ENCODE data around the gene KRT83. TPM values are rescaled to one million over a fixed set of nuclear protein-coding genes. Genes with fewer than 3 reads are reported as not detected.

The KRT83 gene
- total RNA-seq, 1 donor from 2014 or later: not detected

DNA sequence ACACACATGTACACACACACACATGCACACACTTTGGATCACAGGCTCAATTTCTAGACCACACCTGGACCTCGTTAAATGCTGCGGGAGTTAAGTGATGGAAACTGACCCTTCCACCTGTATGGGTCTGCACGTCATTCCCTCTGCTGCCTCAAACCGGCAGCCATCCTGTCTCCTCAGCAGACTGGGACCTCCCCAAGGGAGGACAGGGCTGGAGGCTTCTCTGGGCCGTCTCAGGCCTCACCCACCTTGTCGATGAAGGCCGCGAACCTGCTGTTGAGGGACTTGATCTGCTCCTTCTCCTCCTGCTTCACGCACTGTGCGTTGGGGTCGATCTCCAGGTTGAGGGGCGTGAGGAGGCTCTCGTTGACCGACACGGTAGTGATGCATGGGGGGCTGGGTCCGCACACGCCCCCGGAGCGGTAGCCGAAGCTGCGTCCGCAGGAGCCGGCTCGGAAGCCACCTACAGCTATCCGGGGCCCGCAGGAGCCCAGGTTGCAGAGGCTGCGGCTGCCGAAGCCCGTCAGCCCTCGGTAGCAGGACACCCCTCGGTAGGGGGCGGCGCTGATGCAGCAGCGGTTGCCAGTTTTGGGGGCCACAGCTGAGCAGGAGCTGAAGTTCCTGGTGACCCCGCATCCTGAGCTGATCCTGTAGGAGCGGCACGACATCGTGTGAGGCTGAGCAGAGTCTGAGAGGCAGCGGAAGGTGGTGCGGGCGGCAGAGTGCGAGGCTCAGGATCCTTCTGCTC lies 45.7 kb upstream of the KRT83 start, which contains the start of gene KRT85:
KRT85 (minus strand) TSS at position 744 of the 748 bp plus-strand sequence; CDS start at position 668, 76 bp downstream.
- Histone ChIP-seq H3K27me3 (no peaks in the 10 kb centered on the region), H3K4me3 (no peak within 1 kb of the TSS), H3K27ac (no peak within 1 kb of the TSS), H3K36me3 (no peaks in the 10 kb centered on the region), H3K9me3 (no peaks in the 10 kb centered on the region), H3K4me1 (peaks cover 14% of the 10 kb centered on the region)
- no peak for DNase-seq (ENCODE audit: extremely low spot score in 2 of 2)
- intact Hi-C loops (cut with DNase I): no loop called here
- TF ChIP-seq POLR2AphosphoS5 (IDR thresholded peaks at IDR 0.05; ENCODE audit: insufficient read depth in 1 of 2, low read depth in 1 of 2) (no peak), POLR2A (IDR thresholded peaks at IDR 0.05) (no peak)
- TF ChIP-seq, protein P1, sequence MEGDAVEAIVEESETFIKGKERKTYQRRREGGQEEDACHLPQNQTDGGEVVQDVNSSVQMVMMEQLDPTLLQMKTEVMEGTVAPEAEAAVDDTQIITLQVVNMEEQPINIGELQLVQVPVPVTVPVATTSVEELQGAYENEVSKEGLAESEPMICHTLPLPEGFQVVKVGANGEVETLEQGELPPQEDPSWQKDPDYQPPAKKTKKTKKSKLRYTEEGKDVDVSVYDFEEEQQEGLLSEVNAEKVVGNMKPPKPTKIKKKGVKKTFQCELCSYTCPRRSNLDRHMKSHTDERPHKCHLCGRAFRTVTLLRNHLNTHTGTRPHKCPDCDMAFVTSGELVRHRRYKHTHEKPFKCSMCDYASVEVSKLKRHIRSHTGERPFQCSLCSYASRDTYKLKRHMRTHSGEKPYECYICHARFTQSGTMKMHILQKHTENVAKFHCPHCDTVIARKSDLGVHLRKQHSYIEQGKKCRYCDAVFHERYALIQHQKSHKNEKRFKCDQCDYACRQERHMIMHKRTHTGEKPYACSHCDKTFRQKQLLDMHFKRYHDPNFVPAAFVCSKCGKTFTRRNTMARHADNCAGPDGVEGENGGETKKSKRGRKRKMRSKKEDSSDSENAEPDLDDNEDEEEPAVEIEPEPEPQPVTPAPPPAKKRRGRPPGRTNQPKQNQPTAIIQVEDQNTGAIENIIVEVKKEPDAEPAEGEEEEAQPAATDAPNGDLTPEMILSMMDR (IDR thresholded peaks at IDR 0.05): no peak

GRCh38 chr12:52364901-52365489 lies 43.8 kb upstream of the KRT83 start:
- intact Hi-C loops (cut with DNase I): no loop called here
- Histone ChIP-seq H3K27ac (no peak overlapping the region), H3K9me3 (no peaks in the 10 kb centered on the region), H3K4me1 (no peaks in the 10 kb centered on the region), H3K36me3 (no peaks in the 10 kb centered on the region), H3K27me3 (no peaks in the 10 kb centered on the region), H3K4me3 (no peak overlapping the region)
- TF ChIP-seq, protein P1 (IDR thresholded peaks at IDR 0.05): no peak
- no peak for TF ChIP-seq POLR2AphosphoS5 (IDR thresholded peaks at IDR 0.05; ENCODE audit: insufficient read depth in 1 of 2, low read depth in 1 of 2)
- DNase-seq (ENCODE audit: extremely low spot score in 2 of 2): no peak

DNA sequence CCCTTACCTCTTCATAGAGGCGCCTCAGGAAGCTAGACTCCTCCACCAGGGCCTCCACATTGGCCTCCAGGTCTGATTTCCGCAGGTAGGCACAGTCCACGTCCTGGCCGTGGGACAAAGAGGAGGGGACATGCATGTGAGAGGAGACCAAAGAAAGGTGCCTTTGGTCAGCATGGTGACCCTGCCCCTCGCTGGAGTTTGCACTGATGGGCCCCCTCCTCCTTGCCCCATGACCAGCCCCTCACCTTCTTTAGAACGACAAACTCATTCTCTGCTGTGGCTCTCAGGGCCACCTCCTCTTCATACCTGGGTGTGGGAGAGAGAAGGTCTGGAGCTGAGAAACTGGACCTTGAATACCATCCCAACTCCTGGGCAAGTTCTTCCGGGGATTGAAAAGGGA lies 42.9 kb upstream of the KRT83 start:
- Histone ChIP-seq H3K27me3 (no peaks in the 10 kb centered on the region), H3K4me1 (no peaks in the 10 kb centered on the region), H3K36me3 (no peaks in the 10 kb centered on the region), H3K4me3 (no peak overlapping the region), H3K27ac (no peak overlapping the region), H3K9me3 (no peaks in the 10 kb centered on the region)
- intact Hi-C loops (cut with DNase I): no loop called here
- TF ChIP-seq POLR2AphosphoS5 (IDR thresholded peaks at IDR 0.05; ENCODE audit: insufficient read depth in 1 of 2, low read depth in 1 of 2): no peak
- no peak for TF ChIP-seq POLR2A (IDR thresholded peaks at IDR 0.05)
- TF ChIP-seq, protein P1 (IDR thresholded peaks at IDR 0.05): no peak
- DNase-seq (ENCODE audit: extremely low spot score in 2 of 2): no peak

- Histone ChIP-seq H3K27ac (no peak overlapping the region), H3K27me3 (no peaks in the 10 kb centered on the region), H3K36me3 (no peaks in the 10 kb centered on the region), H3K9me3 (no peaks in the 10 kb centered on the region), H3K4me1 (no peaks in the 10 kb centered on the region), H3K4me3 (no peak overlapping the region)
- intact Hi-C loops (cut with DNase I): no loop called here
- TF ChIP-seq POLR2AphosphoS5 (IDR thresholded peaks at IDR 0.05; ENCODE audit: insufficient read depth in 1 of 2, low read depth in 1 of 2) (no peak), POLR2A (IDR thresholded peaks at IDR 0.05) (no peak)
- TF ChIP-seq, protein P1 (IDR thresholded peaks at IDR 0.05): no peak
- no peak for DNase-seq (ENCODE audit: extremely low spot score in 2 of 2)
Observed at GRCh38 chr12:52363111-52363679, 42.0 kb upstream of the KRT83 start.
